ENCODE results near the gene IRF6.
A peak's percentile ranks its signal among the peaks of the same experiment; 100 is the strongest.

Gene IRF6

DNA sequence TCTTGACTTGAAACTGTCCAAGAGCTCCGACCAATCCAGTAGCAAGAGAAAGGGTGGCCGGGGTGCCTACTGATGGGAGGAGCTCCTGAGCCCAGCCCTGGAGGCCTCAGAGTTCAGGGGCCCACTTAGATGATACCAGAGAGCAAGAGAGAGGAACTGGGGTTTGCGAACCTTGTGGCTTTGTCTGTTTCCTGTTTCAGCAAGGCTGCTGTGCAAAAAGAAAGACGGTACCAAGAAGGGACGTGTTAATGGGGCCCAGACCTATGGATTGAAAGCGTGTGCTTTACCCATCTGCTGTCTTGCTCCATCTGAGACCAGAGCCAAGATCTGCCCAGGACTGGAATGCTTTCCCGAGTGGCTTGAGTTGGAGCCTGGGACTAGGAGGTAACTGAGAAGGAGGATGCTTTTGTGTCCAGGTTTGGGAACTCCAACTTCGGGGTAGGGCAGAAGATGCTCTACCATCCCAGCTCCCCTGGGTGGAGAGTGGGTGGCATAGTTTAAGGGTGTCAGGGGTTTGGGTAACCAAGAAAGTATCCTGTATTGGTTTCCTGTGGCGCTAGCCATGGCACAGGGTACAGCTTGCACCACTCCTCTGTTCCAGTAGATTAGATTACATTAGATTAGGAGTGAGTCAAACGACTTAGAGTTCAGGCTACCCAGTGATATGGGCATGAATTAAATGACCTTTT is 49.9 kb downstream of the IRF6 start, which contains the start of gene TRAF3IP3:
TSS of gene TRAF3IP3 (plus strand) at position 128 of the 689 bp plus-strand sequence. CDS start 3,987 bp downstream, outside the sequence.
- no peak for DNase-seq

DNA sequence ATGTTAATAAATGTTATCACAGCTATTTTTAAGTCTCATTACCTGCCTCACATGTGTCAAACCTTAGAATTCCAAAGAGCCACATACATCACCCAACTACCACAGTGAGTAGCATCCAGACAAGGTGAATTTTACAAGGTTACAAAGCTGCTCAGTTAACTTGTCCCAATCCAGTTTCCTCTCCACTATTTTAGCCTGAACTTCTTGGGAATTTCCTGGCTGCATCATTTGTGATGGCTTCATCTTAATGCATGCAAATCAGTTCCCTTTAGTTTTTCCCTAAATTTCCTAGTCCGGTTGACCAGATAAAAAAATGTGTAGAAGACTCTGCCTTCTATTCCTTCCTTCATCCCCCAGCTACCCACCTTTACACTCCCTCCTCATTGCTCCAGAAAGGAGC is 50.7 kb downstream of the IRF6 start:
- DNase-seq, result no peak

GRCh38 chr1:209752890-209753289 is 53.1 kb downstream of the IRF6 start:
- no peak for DNase-seq

GRCh38 chr1:209751627-209752231 is 54.2 kb downstream of the IRF6 start:
- no peak for DNase-seq

- no peak for DNase-seq
Measured at GRCh38 chr1:209749670-209750323, 56.1 kb downstream of the IRF6 start.

DNA sequence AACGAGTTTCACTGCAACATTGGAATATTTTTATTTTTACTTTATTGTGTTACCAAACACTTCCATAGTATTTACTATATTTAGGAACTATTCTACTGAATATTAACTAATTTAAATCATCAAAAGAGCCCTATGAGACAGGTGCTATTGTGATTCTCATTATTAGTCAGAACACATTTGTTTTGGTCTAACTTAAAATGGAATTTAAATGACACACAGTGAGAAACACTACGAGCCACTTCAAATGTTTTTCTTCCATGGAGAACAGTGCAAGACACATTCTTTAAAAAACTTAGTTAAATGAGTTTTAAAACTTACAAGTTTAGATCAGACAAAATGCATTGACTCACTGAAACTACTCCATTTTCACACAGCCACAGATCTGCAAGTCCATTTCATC is 56.7 kb downstream of the IRF6 start:
- DNase-seq, result no peak

- no peak for DNase-seq
Measured at GRCh38 chr1:209748620-209749019, 57.3 kb downstream of the IRF6 start.

DNA sequence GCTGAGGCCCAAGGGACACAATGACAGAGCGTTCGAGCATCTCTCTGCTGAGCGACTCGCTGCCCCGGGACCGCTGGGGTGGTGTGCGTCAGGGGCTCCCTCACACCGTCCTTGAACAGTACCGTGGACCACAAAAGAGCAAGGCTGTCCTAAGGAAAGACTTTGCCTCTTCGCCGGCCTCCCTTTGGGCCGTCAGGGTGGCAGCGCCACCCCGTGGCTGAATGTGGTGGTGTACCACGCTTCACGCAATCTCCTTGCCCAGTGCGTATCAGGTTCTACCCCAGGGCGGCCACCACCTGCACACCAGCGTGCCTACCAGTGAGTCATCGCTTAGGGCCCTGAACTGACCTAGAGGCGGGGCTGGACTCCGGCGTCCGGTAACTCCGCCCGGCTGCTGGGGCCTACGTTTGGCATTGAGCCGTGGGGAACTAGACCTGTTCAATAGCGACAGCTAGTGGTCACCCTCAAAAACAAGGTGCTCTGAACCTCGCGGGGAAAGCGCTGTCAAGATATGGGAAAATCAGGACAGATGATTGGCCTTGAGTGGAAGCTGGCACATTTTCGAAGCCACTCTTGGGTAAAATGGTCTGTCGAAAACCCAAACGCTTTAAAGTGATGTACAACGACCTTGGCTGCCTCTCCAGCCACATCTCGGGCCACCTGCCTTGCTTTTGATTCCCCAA is 58.2 kb downstream of the IRF6 start:
- DNase-seq, result peak; percentile 94

- DNase-seq, result no peak
Measured at GRCh38 chr1:209746451-209747165, 59.3 kb downstream of the IRF6 start.

DNA sequence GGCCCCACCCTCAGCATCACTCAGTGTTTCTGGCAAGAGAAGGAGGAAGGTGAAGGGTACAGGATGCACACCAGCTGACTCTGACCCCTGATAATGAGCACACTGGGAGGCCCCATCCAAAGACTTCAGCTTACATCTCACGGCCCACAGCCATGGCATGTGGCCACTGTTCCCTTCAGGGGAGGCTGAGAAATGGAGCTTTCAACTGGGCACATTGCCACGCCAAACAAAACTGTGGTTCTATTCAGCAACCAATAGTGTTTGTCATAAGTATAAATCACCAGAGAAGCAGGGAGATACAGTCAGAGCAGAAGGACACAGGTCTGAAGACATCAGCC is 62.8 kb downstream of the IRF6 start:
- DNase-seq, result no peak

DNA sequence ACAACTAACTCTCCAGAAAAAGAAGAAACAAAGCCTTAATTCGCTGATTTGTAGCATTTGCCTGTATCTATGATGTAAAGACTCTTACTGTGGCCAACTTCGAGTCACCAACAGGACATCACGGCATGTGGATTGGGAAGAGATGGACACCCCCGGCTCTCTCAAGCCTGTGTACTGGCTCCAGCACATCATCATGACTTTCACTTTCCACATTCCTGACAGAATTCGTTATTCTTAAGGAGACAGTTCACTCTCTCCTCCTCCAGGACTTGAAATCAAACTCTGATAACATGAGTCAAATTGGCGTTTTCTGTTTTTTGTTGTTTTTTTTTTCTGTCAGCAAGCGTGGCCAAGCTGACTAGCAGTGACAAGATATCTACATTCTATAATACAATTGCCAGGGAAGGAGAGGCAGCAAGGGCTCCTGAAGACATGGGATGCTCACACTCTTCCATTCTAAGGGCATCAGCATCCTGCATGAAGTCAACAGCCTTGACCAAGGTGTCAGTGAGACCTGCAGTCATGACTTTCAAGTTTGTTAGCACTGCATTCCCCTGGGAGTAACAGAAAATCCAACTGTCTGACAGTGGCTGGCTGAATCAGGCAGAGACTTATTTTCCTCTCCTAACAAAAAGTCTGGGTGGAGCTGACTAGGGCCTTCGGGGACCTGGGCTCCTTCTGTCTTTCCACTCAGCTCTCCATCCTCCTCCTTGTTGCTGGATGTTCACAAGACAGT is 63.4 kb downstream of the IRF6 start:
- no peak for DNase-seq

DNA sequence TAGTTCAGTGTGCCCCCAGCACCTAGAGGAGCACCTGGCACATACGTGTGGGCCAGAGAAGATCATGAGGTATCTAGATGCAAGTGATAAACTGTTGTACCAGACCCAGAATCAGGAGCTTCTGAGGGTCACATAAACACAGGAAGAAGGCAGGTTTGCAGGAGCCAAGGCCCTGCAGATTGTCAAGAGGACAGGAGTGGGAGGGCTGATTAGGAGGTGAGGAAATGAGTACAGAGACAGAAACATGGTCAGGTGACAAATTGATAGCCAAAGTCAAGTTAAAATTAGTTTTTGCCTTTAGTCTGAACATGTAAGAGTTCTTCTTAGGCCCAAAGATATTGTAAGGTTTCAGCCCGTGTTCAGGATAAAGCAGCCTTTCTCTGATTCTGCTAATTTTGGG is 64.1 kb downstream of the IRF6 start:
- no peak for DNase-seq

GRCh38 chr1:209741193-209741592 is 64.7 kb downstream of the IRF6 start:
- DNase-seq, result no peak

DNA sequence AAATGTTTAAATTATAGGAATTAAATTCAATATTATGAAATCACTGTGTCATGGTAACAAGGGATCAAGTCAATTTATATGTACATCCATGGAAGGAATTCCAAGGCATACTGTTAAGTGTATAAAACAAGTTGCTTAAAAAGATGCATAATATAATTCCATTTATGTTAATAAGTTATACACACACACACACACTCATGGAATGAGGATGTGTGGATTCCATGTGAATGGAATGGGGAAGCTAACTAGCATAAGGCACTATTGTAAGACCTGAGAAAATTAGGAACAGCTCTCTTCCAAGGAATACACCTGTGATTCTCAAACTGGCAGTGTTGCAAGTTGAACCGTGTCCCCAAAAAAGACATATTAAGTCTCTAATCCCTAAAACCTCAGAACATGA is 67.7 kb downstream of the IRF6 start:
- no peak for DNase-seq

DNA sequence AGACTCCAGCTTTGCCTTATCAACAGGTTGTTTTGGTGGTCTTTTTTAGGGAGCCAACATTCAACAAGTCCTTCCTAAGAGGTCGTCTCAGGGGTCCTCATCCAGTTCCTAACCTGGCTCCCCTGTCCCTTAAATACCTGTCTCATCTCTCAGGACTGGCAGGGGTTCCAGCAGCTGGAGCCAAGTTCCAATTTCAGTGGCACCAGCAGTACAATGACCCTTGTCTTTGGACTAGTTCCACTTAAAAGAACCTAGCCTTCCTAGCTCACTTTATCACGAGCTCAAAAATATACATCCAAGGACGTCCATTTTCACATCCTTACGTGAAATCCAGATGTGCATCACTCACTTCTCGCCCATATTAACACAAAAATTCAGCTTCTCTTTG is 68.8 kb downstream of the IRF6 start:
- DNase-seq, result no peak

DNA sequence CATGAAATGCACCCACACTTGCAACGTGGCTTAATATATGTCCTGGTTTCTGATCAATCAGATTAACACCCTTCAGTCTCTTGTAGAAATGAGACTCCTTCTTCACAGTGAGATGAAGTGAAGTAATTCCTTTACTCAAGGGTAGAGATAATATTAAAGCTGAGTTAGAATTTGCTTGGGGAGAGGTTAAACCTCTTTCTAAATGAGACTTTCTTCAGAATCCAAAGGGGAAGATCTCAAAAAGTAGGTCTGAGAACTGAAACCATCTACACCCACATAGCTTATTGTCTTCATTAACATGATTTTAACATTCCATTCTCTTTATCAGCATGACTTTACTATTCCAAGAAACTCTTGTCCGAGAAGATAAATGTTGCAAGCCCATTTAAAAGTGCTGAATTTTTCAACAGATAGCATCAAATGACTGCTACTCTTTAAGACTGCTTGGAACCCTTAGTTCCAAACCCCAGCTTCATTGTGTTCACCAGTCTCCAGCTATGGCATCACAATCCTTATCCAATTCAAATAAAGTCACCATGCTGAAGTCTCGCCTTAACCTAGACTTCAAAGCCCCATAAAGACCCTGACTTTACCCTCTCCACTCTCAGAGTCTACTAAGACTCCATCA is 69.3 kb downstream of the IRF6 start:
- no peak for DNase-seq
